BLaER1 (cell line): ENCODE results near the gene AKAP6.
"Not testable (repeated sequence)": the region's sequence is repeated elsewhere in the genome, so short reads cannot be mapped to it uniquely, and the experiment has no call there.

Experiments
- H3K27ac ChIP-seq: shearing (Covaris generic); formaldehyde crosslinking; 2 replicates; pipeline ENCODE4 v1.8.1; 2022
- H3K27me3 ChIP-seq: shearing (Covaris generic); formaldehyde crosslinking; 2 replicates; pipeline ENCODE4 v1.8.1; 2022
- H3K36me3 ChIP-seq: shearing (Covaris generic); formaldehyde crosslinking; 2 replicates; pipeline ENCODE4 v1.8.1; 2022
- H3K4me1 ChIP-seq: shearing (Covaris generic); formaldehyde crosslinking; 2 replicates; pipeline ENCODE4 v1.8.1; 2022
- H3K4me2 ChIP-seq: shearing (Covaris generic); formaldehyde crosslinking; 2 replicates; pipeline ENCODE4 v1.8.1; 2022
- H3K4me3 ChIP-seq: shearing (Covaris generic); formaldehyde crosslinking; 2 replicates; pipeline ENCODE4 v1.8.1; 2022
- H3K9ac ChIP-seq: shearing (Covaris generic); formaldehyde crosslinking; 2 replicates; pipeline ENCODE4 v1.8.1; 2022
- H3K9me3 ChIP-seq: shearing (Covaris generic); formaldehyde crosslinking; 2 replicates; pipeline ENCODE4 v1.8.1; 2022
- H4K20me1 ChIP-seq: shearing (Covaris generic); formaldehyde crosslinking; 2 replicates; pipeline ENCODE4 v1.8.1; 2022
- Cebpa-rat ChIP-seq: shearing (Covaris generic); IDR thresholded peaks from 2 replicates; pipeline ENCODE4 v1.8.1; 2022

Gene AKAP6

DNA sequence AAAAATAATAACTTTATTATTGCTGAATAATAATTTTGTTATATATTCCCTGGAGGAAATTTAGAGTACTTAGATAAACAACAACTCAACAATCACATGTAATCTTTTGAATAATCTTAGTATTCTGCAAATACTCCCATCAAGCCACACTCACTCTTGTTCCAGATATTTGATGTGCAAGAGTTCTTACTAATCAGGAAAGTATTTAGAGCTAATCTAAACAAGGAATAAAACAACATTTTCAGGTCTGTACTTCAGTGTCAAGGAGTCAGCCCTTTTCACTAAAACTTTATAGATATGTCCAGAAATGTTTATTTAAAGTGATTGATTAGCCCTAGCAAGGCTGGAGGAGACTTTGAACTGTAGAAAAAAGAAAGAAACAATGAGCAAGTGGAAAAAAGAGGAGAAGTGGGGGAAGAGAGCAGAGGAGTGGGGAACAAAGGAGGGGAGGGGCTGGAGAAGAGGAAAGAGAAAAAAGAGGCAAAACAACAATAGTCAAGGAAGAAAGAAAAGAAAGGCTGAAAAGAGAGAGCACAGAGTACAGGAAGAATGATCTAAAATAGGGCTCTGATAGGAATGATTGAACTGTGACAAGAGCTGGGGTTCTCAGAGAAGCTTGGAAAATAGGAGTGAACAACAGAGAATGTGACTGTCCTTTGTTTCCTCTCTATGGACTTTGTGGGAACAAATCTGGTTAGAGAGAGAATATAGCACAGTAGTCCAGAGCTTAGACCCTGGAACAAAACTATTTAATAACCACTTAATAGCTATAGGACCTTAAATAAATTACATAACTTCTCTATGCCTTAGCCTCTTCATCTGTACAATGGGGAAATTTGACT is 238.7 kb downstream of the AKAP6 start:
- H3K27me3 ChIP-seq = no peaks in the 10 kb centered on the region
- H3K9me3 ChIP-seq = no peaks in the 10 kb centered on the region
- H3K27ac ChIP-seq = no peak overlapping the region
- H3K4me3 ChIP-seq = no peak overlapping the region
- no peak overlapping the region for H3K9ac ChIP-seq
- no peaks in the 10 kb centered on the region for H4K20me1 ChIP-seq
- H3K4me1 ChIP-seq = peaks cover 22% of the 10 kb centered on the region
- no peak for TF ChIP-seq Cebpa-rat
- H3K4me2 ChIP-seq = no peak overlapping the region
- no peaks in the 10 kb centered on the region for H3K36me3 ChIP-seq

- Histone ChIP-seq H3K27me3 (no peaks in the 10 kb centered on the region), H3K4me2 (no peak overlapping the region), H4K20me1 (no peaks in the 10 kb centered on the region), H3K9ac (no peak overlapping the region), H3K4me3 (no peak overlapping the region), H3K36me3 (no peaks in the 10 kb centered on the region), H3K4me1 (no peaks in the 10 kb centered on the region), H3K9me3 (no peaks in the 10 kb centered on the region), H3K27ac (no peak overlapping the region)
- no peak for TF ChIP-seq Cebpa-rat
Measured at GRCh38 chr14:32571551-32571950, 242.5 kb downstream of the AKAP6 start.

GRCh38 chr14:32571995-32572866 is 243.1 kb downstream of the AKAP6 start:
- no peak overlapping the region for H3K27ac ChIP-seq
- H3K4me3 ChIP-seq = no peak overlapping the region
- no peak overlapping the region for H3K9ac ChIP-seq
- no peaks in the 10 kb centered on the region for H4K20me1 ChIP-seq
- no peaks in the 10 kb centered on the region for H3K27me3 ChIP-seq
- no peak overlapping the region for H3K4me2 ChIP-seq
- no peaks in the 10 kb centered on the region for H3K9me3 ChIP-seq
- no peaks in the 10 kb centered on the region for H3K36me3 ChIP-seq
- no peaks in the 10 kb centered on the region for H3K4me1 ChIP-seq
- TF ChIP-seq Cebpa-rat = no peak

GRCh38 chr14:32572867-32573150 is 243.7 kb downstream of the AKAP6 start:
- Histone ChIP-seq H3K36me3 (no peaks in the 10 kb centered on the region), H3K4me2 (no peak overlapping the region), H4K20me1 (no peaks in the 10 kb centered on the region), H3K9me3 (no peaks in the 10 kb centered on the region), H3K9ac (no peak overlapping the region), H3K27ac (no peak overlapping the region), H3K4me3 (no peak overlapping the region), H3K4me1 (no peaks in the 10 kb centered on the region), H3K27me3 (no peaks in the 10 kb centered on the region)
- no peak for TF ChIP-seq Cebpa-rat

DNA sequence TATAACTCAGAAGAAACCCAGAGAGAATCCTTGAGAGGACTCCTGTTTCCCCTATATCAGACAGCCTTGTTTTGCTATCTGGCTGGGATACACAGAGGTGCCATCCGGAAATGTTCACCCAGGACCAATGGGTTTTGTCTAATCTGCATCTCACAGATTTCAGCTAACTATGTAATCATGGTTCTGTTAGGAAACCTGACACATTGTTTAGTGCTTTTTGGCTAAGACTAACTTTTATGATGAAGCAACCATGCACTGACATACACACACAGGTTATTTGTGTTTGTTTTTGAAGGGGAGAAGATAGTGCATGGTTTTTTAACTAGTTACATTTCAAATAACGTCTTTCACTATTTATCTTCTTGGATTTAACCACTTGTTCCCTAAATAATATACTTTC is 245.2 kb downstream of the AKAP6 start:
- Histone ChIP-seq H3K9ac (no peak overlapping the region), H3K4me2 (no peak overlapping the region), H3K4me1 (no peaks in the 10 kb centered on the region), H3K27me3 (no peaks in the 10 kb centered on the region), H3K36me3 (no peaks in the 10 kb centered on the region), H3K27ac (no peak overlapping the region), H3K9me3 (no peaks in the 10 kb centered on the region), H3K4me3 (no peak overlapping the region), H4K20me1 (no peaks in the 10 kb centered on the region)
- TF ChIP-seq Cebpa-rat = no peak

- TF ChIP-seq Cebpa-rat = no peak
- Histone ChIP-seq H3K36me3 (no peaks in the 10 kb centered on the region), H3K27ac (no peak overlapping the region), H3K4me3 (no peak overlapping the region), H4K20me1 (no peaks in the 10 kb centered on the region), H3K9me3 (no peaks in the 10 kb centered on the region), H3K27me3 (no peaks in the 10 kb centered on the region), H3K4me1 (no peaks in the 10 kb centered on the region), H3K4me2 (no peak overlapping the region), H3K9ac (no peak overlapping the region)
Measured at GRCh38 chr14:32576088-32576795, 247.1 kb downstream of the AKAP6 start.

DNA sequence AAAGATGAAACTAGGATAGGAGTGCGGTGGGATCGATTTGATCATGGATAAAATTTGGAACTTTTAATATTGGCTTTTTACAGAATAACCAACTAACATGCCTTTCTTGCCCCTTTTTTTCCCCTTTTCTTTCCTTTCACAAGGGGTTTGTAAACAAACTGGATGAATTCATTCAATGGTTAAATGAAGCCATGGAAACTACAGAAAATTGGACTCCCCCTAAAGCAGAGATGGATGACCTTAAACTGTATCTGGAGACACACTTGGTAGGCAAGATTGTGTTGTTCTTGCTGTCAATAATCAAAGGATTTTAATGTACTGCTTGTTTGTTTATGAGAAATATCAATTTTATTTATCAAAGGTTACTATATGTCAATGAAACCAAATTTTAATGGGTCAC is 247.9 kb downstream of the AKAP6 start:
- Histone ChIP-seq H3K27ac (no peak overlapping the region), H4K20me1 (no peaks in the 10 kb centered on the region), H3K4me3 (no peak overlapping the region), H3K4me1 (no peaks in the 10 kb centered on the region), H3K9me3 (no peaks in the 10 kb centered on the region), H3K9ac (no peak overlapping the region), H3K36me3 (no peaks in the 10 kb centered on the region), H3K4me2 (no peak overlapping the region), H3K27me3 (no peaks in the 10 kb centered on the region)
- no peak for TF ChIP-seq Cebpa-rat

GRCh38 chr14:32578181-32578580 is 249.1 kb downstream of the AKAP6 start:
- Histone ChIP-seq H3K9ac (no peak overlapping the region), H3K4me1 (no peaks in the 10 kb centered on the region), H3K4me2 (no peak overlapping the region), H4K20me1 (no peaks in the 10 kb centered on the region), H3K36me3 (no peaks in the 10 kb centered on the region), H3K27me3 (no peaks in the 10 kb centered on the region), H3K9me3 (peaks cover 3% of the 10 kb centered on the region), H3K4me3 (no peak overlapping the region), H3K27ac (no peak overlapping the region)
- no peak for TF ChIP-seq Cebpa-rat

GRCh38 chr14:32583427-32583826 is 254.3 kb downstream of the AKAP6 start:
- not testable (repeated sequence) for H4K20me1 ChIP-seq, H3K4me1 ChIP-seq, H3K27ac ChIP-seq, H3K9ac ChIP-seq, H3K4me3 ChIP-seq, H3K36me3 ChIP-seq, H3K4me2 ChIP-seq, H3K27me3 ChIP-seq
- peaks cover 14% of the 10 kb centered on the region for H3K9me3 ChIP-seq

DNA sequence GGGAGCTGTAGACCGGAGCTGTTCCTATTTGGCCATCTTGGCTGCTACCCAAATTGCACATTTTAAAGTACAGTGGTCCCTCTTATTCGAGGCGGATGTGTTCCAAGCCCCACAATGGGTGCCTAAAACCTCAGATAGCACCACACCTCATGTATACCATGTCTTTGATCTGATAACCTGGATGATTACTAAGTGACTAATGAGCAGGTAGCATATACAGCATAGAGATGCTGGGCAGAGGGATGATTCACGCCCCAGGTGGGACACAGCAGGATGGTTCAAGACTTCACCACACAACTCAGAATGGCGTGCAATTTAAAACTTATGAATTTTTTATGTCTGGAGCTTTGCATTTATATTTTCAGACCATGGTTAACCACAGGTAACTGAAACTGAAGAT is 255.0 kb downstream of the AKAP6 start:
- Histone ChIP-seq H3K4me1 (no peaks in the 10 kb centered on the region), H3K27ac (no peak overlapping the region), H3K4me3 (no peak overlapping the region), H3K27me3 (no peaks in the 10 kb centered on the region), H3K36me3 (no peaks in the 10 kb centered on the region), H4K20me1 (no peaks in the 10 kb centered on the region), H3K9ac (no peak overlapping the region), H3K9me3 (peaks cover 14% of the 10 kb centered on the region), H3K4me2 (no peak overlapping the region)
- no peak for TF ChIP-seq Cebpa-rat
